ENCODE results near the gene C19orf38.

The C19orf38 gene

DNA sequence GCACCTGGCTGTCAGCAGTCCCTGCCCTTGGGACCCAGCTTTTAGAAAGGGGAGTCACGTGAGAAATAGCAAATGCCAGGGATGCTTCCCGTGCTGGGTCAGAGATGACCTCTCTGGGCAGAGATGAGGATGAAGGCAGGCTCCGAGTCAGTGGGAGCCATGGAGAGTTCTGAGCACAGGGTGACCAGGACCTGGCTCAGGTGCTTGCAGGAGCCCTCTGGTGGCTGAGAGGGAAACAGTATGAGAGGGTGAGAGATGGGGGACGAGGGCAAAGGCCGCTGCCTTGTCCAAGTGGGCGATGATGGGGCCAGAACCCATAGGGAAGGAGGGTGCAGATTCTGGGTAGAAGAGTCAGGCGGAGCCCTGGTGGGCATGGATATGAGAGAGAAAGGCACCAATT is 28.0 kb upstream of the C19orf38 start:
- DNase-seq (ENCODE audit: low spot score), result no peak
- in situ Hi-C loops (cut with MboI; ENCODE audit: low sequenced_read_pairs, unreplicated experiment), result no loop called here
- TF ChIP-seq, protein P1, sequence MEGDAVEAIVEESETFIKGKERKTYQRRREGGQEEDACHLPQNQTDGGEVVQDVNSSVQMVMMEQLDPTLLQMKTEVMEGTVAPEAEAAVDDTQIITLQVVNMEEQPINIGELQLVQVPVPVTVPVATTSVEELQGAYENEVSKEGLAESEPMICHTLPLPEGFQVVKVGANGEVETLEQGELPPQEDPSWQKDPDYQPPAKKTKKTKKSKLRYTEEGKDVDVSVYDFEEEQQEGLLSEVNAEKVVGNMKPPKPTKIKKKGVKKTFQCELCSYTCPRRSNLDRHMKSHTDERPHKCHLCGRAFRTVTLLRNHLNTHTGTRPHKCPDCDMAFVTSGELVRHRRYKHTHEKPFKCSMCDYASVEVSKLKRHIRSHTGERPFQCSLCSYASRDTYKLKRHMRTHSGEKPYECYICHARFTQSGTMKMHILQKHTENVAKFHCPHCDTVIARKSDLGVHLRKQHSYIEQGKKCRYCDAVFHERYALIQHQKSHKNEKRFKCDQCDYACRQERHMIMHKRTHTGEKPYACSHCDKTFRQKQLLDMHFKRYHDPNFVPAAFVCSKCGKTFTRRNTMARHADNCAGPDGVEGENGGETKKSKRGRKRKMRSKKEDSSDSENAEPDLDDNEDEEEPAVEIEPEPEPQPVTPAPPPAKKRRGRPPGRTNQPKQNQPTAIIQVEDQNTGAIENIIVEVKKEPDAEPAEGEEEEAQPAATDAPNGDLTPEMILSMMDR (IDR thresholded peaks at IDR 0.05; ENCODE audit: borderline replicate concordance, control extremely low read depth, extremely low read depth, insufficient read depth, missing control alignments), result peak; percentile 22

DNA sequence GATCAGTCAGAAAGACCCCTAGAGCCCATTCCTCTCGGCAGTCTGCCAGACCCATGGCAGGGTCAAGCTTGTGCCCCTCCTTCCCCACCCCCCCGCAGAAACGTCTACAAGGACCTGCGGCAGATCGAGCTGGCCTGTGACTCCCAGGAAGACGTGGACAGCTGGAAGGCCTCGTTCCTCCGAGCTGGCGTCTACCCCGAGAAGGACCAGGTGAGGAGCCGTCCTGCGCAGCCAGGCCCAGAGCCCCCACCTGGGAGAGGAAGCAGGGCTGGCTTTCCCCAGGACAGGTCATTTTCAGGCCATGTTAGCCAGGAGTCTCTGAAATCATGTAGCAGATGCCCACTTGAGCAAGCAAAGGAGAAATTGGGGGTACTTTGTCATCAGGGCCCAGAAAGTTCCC is 24.5 kb upstream of the C19orf38 start:
- in situ Hi-C loops (cut with MboI; ENCODE audit: low sequenced_read_pairs, unreplicated experiment), result no loop called here
- TF ChIP-seq, protein P1 (IDR thresholded peaks at IDR 0.05; ENCODE audit: borderline replicate concordance, control extremely low read depth, extremely low read depth, insufficient read depth, missing control alignments), result no peak
- no peak for DNase-seq (ENCODE audit: low spot score)

DNA sequence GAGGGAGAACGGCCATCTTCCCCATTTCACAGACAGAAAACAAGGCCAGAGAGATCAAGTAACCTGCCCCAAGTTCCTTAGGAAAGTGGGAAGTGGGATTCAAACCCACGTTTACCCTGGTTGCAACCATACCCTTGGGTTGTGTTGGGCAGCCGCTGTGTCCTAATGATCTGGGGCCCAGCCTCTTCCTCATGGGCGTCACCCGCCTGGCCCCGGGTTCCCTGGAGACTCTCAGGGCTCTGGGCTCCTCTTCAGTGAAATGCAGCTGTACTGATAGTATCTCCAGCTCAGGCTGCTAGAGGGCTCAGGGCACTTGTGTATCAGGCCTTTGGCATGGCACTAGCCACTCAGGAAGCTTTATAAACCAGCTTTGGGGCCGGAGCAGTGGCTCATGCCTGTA is 22.0 kb upstream of the C19orf38 start:
- DNase-seq (ENCODE audit: low spot score), result no peak
- TF ChIP-seq, protein P1 (IDR thresholded peaks at IDR 0.05; ENCODE audit: borderline replicate concordance, control extremely low read depth, extremely low read depth, insufficient read depth, missing control alignments), result no peak
- in situ Hi-C loops (cut with MboI; ENCODE audit: low sequenced_read_pairs, unreplicated experiment), result no loop called here

DNA sequence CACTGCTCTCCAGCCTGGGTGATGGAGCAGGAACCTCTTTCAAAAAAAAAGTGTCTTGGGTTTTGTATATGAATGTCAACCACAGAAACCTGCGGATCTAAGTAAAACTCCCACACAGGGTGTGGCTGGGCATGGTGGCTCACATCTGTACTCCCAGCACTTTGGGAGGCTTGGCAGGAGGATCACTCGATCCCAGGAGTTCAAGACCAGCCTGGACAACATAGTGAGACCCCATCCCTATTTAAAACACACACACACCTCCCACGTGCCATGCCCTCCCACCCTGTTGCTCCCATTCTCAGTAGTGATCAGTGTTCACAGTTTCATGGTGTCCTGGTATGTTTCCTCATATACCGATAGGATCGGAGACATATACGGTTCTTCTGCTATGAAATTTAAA is 21.4 kb upstream of the C19orf38 start:
- DNase-seq (ENCODE audit: low spot score), result no peak
- TF ChIP-seq, protein P1 (IDR thresholded peaks at IDR 0.05; ENCODE audit: borderline replicate concordance, control extremely low read depth, extremely low read depth, insufficient read depth, missing control alignments), result no peak

DNA sequence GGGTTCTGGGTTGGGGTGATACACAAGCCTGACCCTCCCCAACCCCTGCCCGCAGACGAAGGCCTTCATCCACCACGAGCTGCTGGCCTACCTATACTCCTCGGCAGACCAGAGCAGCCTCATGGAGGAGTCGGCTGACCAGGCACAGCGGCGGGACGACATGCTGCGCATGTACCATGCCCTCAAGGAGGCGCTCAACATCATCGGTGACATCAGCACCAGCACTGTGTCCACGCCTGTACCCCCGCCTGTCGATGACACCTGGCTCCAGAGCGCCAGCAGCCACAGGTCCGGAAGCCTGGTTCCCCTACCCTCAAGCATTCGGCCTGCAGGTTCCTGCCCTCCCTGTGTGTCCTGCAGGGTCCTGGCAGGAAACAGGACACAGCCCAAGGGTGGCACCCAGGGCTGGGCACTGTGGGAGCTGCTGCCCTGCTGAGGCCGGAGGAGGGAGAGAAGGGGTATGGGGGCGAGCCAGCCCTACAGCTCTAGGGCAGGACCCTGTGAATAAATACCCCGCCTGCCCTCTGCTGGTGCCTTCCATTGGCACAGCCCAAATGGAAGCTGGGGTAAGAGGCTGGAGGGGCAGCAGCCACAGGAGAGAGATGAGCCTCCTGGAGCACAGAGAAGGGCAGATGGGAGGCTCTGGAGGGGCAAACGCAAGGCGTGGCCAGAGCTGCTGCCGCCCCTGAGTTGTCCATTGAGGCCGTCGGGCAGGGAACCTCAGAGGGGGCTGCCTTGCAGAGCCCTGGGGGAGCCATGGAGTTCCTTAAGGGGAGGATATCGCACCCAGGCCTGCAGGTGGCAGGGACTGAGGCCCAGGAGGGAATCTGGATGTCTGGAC is 19.0 kb upstream of the C19orf38 start:
- in situ Hi-C loops (cut with MboI; ENCODE audit: low sequenced_read_pairs, unreplicated experiment), result no loop called here
- TF ChIP-seq, protein P1 (IDR thresholded peaks at IDR 0.05; ENCODE audit: borderline replicate concordance, control extremely low read depth, extremely low read depth, insufficient read depth, missing control alignments), result no peak
- no peak for DNase-seq (ENCODE audit: low spot score)

More for the DNA sequence above, 21.4 kb upstream of the C19orf38 start:
- in situ Hi-C loops (cut with MboI; ENCODE audit: low sequenced_read_pairs, unreplicated experiment), result no loop called here

DNA sequence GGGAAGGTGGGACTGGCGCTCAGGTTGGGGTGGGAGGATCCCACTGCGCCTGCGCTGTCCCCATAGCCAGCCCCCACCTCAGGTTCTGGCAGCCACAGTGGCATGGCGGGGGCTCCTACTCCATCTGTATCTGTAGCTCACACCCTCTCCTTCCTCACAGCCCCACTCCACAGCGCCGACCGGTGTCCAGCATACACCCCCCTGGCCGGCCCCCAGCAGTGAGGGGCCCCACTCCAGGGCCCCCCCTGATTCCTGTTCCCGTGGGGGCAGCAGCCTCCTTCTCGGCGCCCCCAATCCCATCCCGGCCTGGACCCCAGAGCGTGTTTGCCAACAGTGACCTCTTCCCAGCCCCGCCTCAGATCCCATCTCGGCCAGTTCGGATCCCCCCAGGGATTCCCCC is 18.2 kb upstream of the C19orf38 start:
- no peak for DNase-seq (ENCODE audit: low spot score)
- TF ChIP-seq, protein P1 (IDR thresholded peaks at IDR 0.05; ENCODE audit: borderline replicate concordance, control extremely low read depth, extremely low read depth, insufficient read depth, missing control alignments), result no peak
- in situ Hi-C loops (cut with MboI; ENCODE audit: low sequenced_read_pairs, unreplicated experiment), result no loop called here
